Measurements from ENCODE around the gene GALNT2. TPM values are rescaled to one million over a fixed set of nuclear protein-coding genes. Genes with fewer than 3 reads are reported as not detected.

The GALNT2 gene
- total RNA-seq, 2 donors from 2014 or later, result 29.9 to 39.5 TPM

GRCh38 chr1:230280906-230281413 is 213.9 kb downstream of the GALNT2 start:
- peaks cover 32% of the 10 kb centered on the region for H3K36me3 ChIP-seq
- no peak for TF ChIP-seq CTCF (IDR thresholded peaks at IDR 0.05)
- H3K4me1 ChIP-seq, result peaks cover 0 to 5% of the 10 kb centered on the region in 2 donors
- no peak for DNase-seq (ENCODE audit: low spot score)
- H3K9me3 ChIP-seq, result no peaks in the 10 kb centered on the region
- no peak overlapping the region for H3K4me3 ChIP-seq
- H3K27ac ChIP-seq, result no peak overlapping the region
- H3K27me3 ChIP-seq, result no peaks in the 10 kb centered on the region

- H3K4me3 ChIP-seq, result no peak overlapping the region
- H3K27me3 ChIP-seq, result no peaks in the 10 kb centered on the region
- H3K4me1 ChIP-seq, result peaks cover 0 to 5% of the 10 kb centered on the region in 2 donors
- H3K36me3 ChIP-seq, result peaks cover 26% of the 10 kb centered on the region
- no peak for TF ChIP-seq CTCF (IDR thresholded peaks at IDR 0.05)
- no peaks in the 10 kb centered on the region for H3K9me3 ChIP-seq
- no peak overlapping the region for H3K27ac ChIP-seq
- no peak for DNase-seq (ENCODE audit: low spot score)
Measured at GRCh38 chr1:230281556-230281955, 214.5 kb downstream of the GALNT2 start.

GRCh38 chr1:230282157-230282556 is 215.1 kb downstream of the GALNT2 start:
- H3K27ac ChIP-seq, result no peak overlapping the region
- H3K9me3 ChIP-seq, result no peaks in the 10 kb centered on the region
- no peak for TF ChIP-seq CTCF (IDR thresholded peaks at IDR 0.05)
- H3K27me3 ChIP-seq, result no peaks in the 10 kb centered on the region
- peaks cover 0 to 5% of the 10 kb centered on the region in 2 donors for H3K4me1 ChIP-seq
- DNase-seq (ENCODE audit: low spot score), result no peak
- H3K36me3 ChIP-seq, result peaks cover 20% of the 10 kb centered on the region
- H3K4me3 ChIP-seq, result no peak overlapping the region

GRCh38 chr1:230283678-230284077 is 216.6 kb downstream of the GALNT2 start:
- peaks cover 14% of the 10 kb centered on the region for H3K36me3 ChIP-seq
- no peak for TF ChIP-seq CTCF (IDR thresholded peaks at IDR 0.05)
- no peak overlapping the region for H3K4me3 ChIP-seq
- no peaks in the 10 kb centered on the region for H3K9me3 ChIP-seq
- H3K27me3 ChIP-seq, result no peaks in the 10 kb centered on the region
- no peak for DNase-seq (ENCODE audit: low spot score)
- no peak overlapping the region for H3K27ac ChIP-seq
- peaks cover 0 to 5% of the 10 kb centered on the region in 2 donors for H3K4me1 ChIP-seq

- DNase-seq (ENCODE audit: low spot score), result no peak
- H3K36me3 ChIP-seq, result peaks cover 9% of the 10 kb centered on the region
- no peaks in the 10 kb centered on the region for H3K27me3 ChIP-seq
- no peak overlapping the region for H3K4me3 ChIP-seq
- H3K4me1 ChIP-seq, result peaks cover 0 to 5% of the 10 kb centered on the region in 2 donors
- no peak overlapping the region for H3K27ac ChIP-seq
- H3K9me3 ChIP-seq, result no peaks in the 10 kb centered on the region
- TF ChIP-seq CTCF (IDR thresholded peaks at IDR 0.05), result no peak
Measured at GRCh38 chr1:230284891-230285290, 217.9 kb downstream of the GALNT2 start.

- no peak for TF ChIP-seq CTCF (IDR thresholded peaks at IDR 0.05)
- no peak for DNase-seq (ENCODE audit: low spot score)
- H3K4me1 ChIP-seq, result peaks cover 0 to 5% of the 10 kb centered on the region in 2 donors
Measured at GRCh38 chr1:230285351-230285750, 218.3 kb downstream of the GALNT2 start.

More at GRCh38 chr1:230285351-230285750, 218.3 kb downstream of the GALNT2 start:
- peaks cover 5% of the 10 kb centered on the region for H3K36me3 ChIP-seq
- H3K27ac ChIP-seq, result no peak overlapping the region
- H3K9me3 ChIP-seq, result no peaks in the 10 kb centered on the region
- H3K27me3 ChIP-seq, result no peaks in the 10 kb centered on the region
- H3K4me3 ChIP-seq, result no peak overlapping the region
